ENCODE data around the gene MIR17HG.
A peak's percentile ranks its signal among the peaks of the same experiment; 100 is the strongest.

Gene MIR17HG

GRCh38 chr13:91397595-91397994, 50.1 kb downstream of the MIR17HG start:
- no peak for TF ChIP-seq POLR2A (IDR thresholded peaks at IDR 0.05; ENCODE audit: extremely low read depth, insufficient read length)
- TF ChIP-seq, protein P1, sequence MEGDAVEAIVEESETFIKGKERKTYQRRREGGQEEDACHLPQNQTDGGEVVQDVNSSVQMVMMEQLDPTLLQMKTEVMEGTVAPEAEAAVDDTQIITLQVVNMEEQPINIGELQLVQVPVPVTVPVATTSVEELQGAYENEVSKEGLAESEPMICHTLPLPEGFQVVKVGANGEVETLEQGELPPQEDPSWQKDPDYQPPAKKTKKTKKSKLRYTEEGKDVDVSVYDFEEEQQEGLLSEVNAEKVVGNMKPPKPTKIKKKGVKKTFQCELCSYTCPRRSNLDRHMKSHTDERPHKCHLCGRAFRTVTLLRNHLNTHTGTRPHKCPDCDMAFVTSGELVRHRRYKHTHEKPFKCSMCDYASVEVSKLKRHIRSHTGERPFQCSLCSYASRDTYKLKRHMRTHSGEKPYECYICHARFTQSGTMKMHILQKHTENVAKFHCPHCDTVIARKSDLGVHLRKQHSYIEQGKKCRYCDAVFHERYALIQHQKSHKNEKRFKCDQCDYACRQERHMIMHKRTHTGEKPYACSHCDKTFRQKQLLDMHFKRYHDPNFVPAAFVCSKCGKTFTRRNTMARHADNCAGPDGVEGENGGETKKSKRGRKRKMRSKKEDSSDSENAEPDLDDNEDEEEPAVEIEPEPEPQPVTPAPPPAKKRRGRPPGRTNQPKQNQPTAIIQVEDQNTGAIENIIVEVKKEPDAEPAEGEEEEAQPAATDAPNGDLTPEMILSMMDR (IDR thresholded peaks at IDR 0.05; ENCODE audit: low read depth, low read length) = no peak
- TF ChIP-seq MAX (IDR thresholded peaks at IDR 0.05; ENCODE audit: low read depth, low read length) = no peak
- no peak for TF ChIP-seq MYC (IDR thresholded peaks at IDR 0.05; ENCODE audit: low read depth, low read length)
- no peak for DNase-seq (ENCODE audit: low read depth)
- H3K4me3 ChIP-seq (ENCODE audit: low read depth, low read length) = no peak overlapping the region

DNA sequence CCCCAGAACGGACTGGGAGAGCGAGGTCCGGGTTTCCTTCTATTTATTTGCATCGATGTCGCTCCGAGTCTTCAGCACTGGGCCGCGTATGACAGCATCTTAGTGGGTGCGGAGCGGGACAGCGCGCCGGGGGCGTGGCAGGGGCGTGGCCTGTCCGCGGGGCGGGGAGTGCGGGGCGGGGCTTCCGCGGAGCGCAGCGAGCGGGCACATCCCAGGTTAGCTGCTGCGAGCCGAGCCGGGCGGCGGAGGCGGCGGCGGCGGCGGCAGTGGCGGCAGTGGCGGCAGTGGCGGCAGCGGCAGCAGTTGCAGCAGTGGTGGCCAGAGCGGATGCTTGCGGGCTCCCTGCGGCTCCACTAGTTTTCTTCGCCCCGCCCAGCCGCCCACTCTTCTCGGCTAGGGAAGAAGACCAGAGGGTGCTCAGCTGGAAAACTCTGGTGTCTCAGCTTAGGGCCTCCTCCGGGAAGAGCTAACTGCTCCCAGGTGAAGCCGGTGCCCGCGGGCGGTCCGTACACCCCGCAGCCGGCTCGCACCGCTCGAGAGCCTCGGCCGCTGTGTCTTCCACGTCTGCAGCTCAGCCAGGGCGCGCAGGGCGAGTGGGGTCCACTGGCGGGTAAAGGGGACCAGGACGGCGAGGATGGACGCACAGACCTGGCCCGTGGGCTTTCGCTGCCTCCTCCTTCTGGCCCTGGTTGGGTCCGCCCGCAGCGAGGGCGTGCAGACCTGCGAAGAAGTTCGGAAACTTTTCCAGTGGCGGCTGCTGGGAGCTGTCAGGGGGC, 51.1 kb downstream of the MIR17HG start, which contains the start of gene GPC5:
TSS of gene GPC5 (plus strand) at position 209 of the 776 bp plus-strand sequence.
- TF ChIP-seq MAX (IDR thresholded peaks at IDR 0.05; ENCODE audit: low read depth, low read length) (no peak), POLR2A (IDR thresholded peaks at IDR 0.05; ENCODE audit: extremely low read depth, insufficient read length) (no peak), MYC (IDR thresholded peaks at IDR 0.05; ENCODE audit: low read depth, low read length) (no peak)
- TF ChIP-seq, protein P1 (IDR thresholded peaks at IDR 0.05; ENCODE audit: low read depth, low read length) = no peak
- DNase-seq (ENCODE audit: low read depth) = peak; percentile 75
- no peak within 1 kb of the TSS for H3K4me3 ChIP-seq (ENCODE audit: low read depth, low read length)

GRCh38 chr13:91399189-91400062, 51.9 kb downstream of the MIR17HG start:
- DNase-seq (ENCODE audit: low read depth) = no peak
- H3K4me3 ChIP-seq (ENCODE audit: low read depth, low read length) = no peak overlapping the region
- TF ChIP-seq, protein P1 (IDR thresholded peaks at IDR 0.05; ENCODE audit: low read depth, low read length) = no peak
- no peak for TF ChIP-seq MAX (IDR thresholded peaks at IDR 0.05; ENCODE audit: low read depth, low read length)

GRCh38 chr13:91400063-91400399, 52.5 kb downstream of the MIR17HG start:
- peak; percentile 19 for DNase-seq (ENCODE audit: low read depth)
- TF ChIP-seq MYC (IDR thresholded peaks at IDR 0.05; ENCODE audit: low read depth, low read length) (no peak), MAX (IDR thresholded peaks at IDR 0.05; ENCODE audit: low read depth, low read length) (no peak), POLR2A (IDR thresholded peaks at IDR 0.05; ENCODE audit: extremely low read depth, insufficient read length) (no peak)
- TF ChIP-seq, protein P1 (IDR thresholded peaks at IDR 0.05; ENCODE audit: low read depth, low read length) = no peak
- H3K4me3 ChIP-seq (ENCODE audit: low read depth, low read length) = no peak overlapping the region

GRCh38 chr13:91400671-91401070, 53.2 kb downstream of the MIR17HG start:
- DNase-seq (ENCODE audit: low read depth) = no peak
- H3K4me3 ChIP-seq (ENCODE audit: low read depth, low read length) = no peak overlapping the region
- TF ChIP-seq, protein P1 (IDR thresholded peaks at IDR 0.05; ENCODE audit: low read depth, low read length) = no peak
- no peak for TF ChIP-seq MAX (IDR thresholded peaks at IDR 0.05; ENCODE audit: low read depth, low read length)
- no peak for TF ChIP-seq POLR2A (IDR thresholded peaks at IDR 0.05; ENCODE audit: extremely low read depth, insufficient read length)
- TF ChIP-seq MYC (IDR thresholded peaks at IDR 0.05; ENCODE audit: low read depth, low read length) = no peak
